Measurements from ENCODE around the gene PCDH11Y.
"Not testable (repeated sequence)": the region's sequence is repeated elsewhere in the genome, so short reads cannot be mapped to it uniquely, and the experiment has no call there.

GRCh38 chrY:5342220-5342619 lies 342.1 kb downstream of the PCDH11Y start:
- not testable (repeated sequence) for TF ChIP-seq MYBL2 (CRISPR knock-in tag; IDR thresholded peaks at IDR 0.05); CTCF (IDR thresholded peaks at IDR 0.05)
